Gastroesophageal sphincter (tissue), 3 donors: Measurements from ENCODE around the gene RFC1.

Source experiments
- CTCF ChIP-seq, 4 experiments: fragments of 200-600 bp in 2 of 4; fragments of 450-650 bp in 2 of 4; sonication (generic) in 1 of 4; IDR thresholded peaks; one replicate each; pipeline ENCODE4 v1.5.1; 2017 to 2019; ENCODE audit warnings: antibody characterized with exemption in 4 of 4, mild to moderate bottlenecking in 2 of 4, moderate library complexity in 2 of 4
- EP300 ChIP-seq: sonication (generic); formaldehyde crosslinking; IDR thresholded peaks from one replicate; pipeline ENCODE4 v1.6.1; 2017; ENCODE audit warnings: antibody characterized with exemption, mild to moderate bottlenecking
- POLR2A ChIP-seq, 2 donors: fragments of 450-650 bp; IDR thresholded peaks; one replicate each; pipeline ENCODE4 v1.6.1; 2017; ENCODE audit warnings: antibody characterized with exemption in 2 of 2, mild to moderate bottlenecking in 2 of 2, moderate library complexity in 1 of 2
- POLR2AphosphoS5 ChIP-seq: sonication (generic); formaldehyde crosslinking; IDR thresholded peaks from one replicate; pipeline ENCODE4 v1.6.1; 2017; ENCODE audit warnings: antibody characterized with exemption

GRCh38 chr4:39335566-39335965, 30.6 kb downstream of the RFC1 start:
- TF ChIP-seq CTCF (IDR thresholded peaks at IDR 0.05) (no peak), POLR2AphosphoS5 (no peak), POLR2A (IDR thresholded peaks at IDR 0.05) (no peak), EP300 (no peak)
